BE2C (cell line): ENCODE data around the gene CYREN.

ENCODE experiments used
- DNase-seq: peaks from one replicate; pipeline ENCODE4 v3.0.0-alpha.2; 2020
- H3K27me3 ChIP-seq: fragments of 250-450 bp; sonication (Bioruptor Pico); 2 replicates; pipeline ENCODE4 v1.5.1; 2020; ENCODE audit warnings: mild to moderate bottlenecking
- H3K36me3 ChIP-seq: fragments of 250-450 bp; sonication (Bioruptor Pico); 2 replicates; pipeline ENCODE4 v1.5.1; 2020; ENCODE audit warnings: mild to moderate bottlenecking
- H3K4me1 ChIP-seq: fragments of 250-450 bp; sonication (Bioruptor Pico); 2 replicates; pipeline ENCODE4 v1.5.1; 2020
- H3K4me3 ChIP-seq: 2 replicates; pipeline ENCODE4 v1.5.1; 2011; ENCODE audit warnings: low read depth, low read length
- H3K9me3 ChIP-seq: fragments of 250-450 bp; sonication (Bioruptor Pico); 2 replicates; pipeline ENCODE4 v1.5.1; 2020
- TF ChIP-seq, protein P1 (sequence below): IDR thresholded peaks from 2 replicates; pipeline ENCODE4 v1.5.1; 2012; ENCODE audit warnings: mild to moderate bottlenecking, low read depth, low read length

The CYREN gene

GRCh38 chr7:135194494-135195095 lies 24.1 kb upstream of the CYREN start:
- Histone ChIP-seq H3K9me3 (no peaks in the 10 kb centered on the region), H3K4me3 (no peak overlapping the region), H3K4me1 (no peaks in the 10 kb centered on the region), H3K27me3 (no peaks in the 10 kb centered on the region), H3K36me3 (no peaks in the 10 kb centered on the region)
- TF ChIP-seq, protein P1, sequence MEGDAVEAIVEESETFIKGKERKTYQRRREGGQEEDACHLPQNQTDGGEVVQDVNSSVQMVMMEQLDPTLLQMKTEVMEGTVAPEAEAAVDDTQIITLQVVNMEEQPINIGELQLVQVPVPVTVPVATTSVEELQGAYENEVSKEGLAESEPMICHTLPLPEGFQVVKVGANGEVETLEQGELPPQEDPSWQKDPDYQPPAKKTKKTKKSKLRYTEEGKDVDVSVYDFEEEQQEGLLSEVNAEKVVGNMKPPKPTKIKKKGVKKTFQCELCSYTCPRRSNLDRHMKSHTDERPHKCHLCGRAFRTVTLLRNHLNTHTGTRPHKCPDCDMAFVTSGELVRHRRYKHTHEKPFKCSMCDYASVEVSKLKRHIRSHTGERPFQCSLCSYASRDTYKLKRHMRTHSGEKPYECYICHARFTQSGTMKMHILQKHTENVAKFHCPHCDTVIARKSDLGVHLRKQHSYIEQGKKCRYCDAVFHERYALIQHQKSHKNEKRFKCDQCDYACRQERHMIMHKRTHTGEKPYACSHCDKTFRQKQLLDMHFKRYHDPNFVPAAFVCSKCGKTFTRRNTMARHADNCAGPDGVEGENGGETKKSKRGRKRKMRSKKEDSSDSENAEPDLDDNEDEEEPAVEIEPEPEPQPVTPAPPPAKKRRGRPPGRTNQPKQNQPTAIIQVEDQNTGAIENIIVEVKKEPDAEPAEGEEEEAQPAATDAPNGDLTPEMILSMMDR: no peak
- DNase-seq: no peak

GRCh38 chr7:135193615-135194081 lies 23.1 kb upstream of the CYREN start:
- TF ChIP-seq, protein P1: no peak
- H3K9me3 ChIP-seq: no peaks in the 10 kb centered on the region
- H3K4me3 ChIP-seq: no peak overlapping the region
- no peak for DNase-seq
- no peaks in the 10 kb centered on the region for H3K27me3 ChIP-seq
- no peaks in the 10 kb centered on the region for H3K4me1 ChIP-seq
- H3K36me3 ChIP-seq: no peaks in the 10 kb centered on the region

GRCh38 chr7:135192914-135193536 lies 22.5 kb upstream of the CYREN start:
- no peak for DNase-seq
- H3K36me3 ChIP-seq: no peaks in the 10 kb centered on the region; the same call in 1 of the 2 replicates
- no peaks in the 10 kb centered on the region for H3K27me3 ChIP-seq
- TF ChIP-seq, protein P1: no peak
- H3K4me3 ChIP-seq: no peak overlapping the region
- H3K9me3 ChIP-seq: no peaks in the 10 kb centered on the region
- H3K4me1 ChIP-seq: no peaks in the 10 kb centered on the region

DNA sequence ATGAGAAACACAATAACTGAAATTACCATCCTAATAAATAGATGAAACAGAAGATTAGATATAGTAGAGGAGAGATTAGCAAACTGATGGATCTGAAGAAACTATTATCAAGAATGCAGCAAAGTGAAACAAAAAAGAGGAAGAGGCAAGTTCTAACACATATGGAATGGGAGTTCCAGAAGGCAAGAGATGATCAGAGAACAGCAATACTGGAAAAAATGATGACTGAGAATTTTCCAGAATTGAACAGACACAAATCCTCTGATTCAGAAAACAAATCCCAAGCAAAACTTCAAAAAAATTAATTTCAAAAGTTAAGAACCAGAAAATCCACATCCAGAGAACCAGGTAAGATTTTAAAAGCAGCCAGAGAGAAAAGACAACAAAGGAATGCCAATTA lies 20.2 kb upstream of the CYREN start:
- TF ChIP-seq, protein P1: no peak
- no peaks in the 10 kb centered on the region; the same call in 1 of the 2 replicates for H3K36me3 ChIP-seq
- no peaks in the 10 kb centered on the region for H3K27me3 ChIP-seq
- H3K4me3 ChIP-seq: no peak overlapping the region
- DNase-seq: no peak
- no peaks in the 10 kb centered on the region for H3K9me3 ChIP-seq
- no peaks in the 10 kb centered on the region for H3K4me1 ChIP-seq

GRCh38 chr7:135189961-135190360 lies 19.5 kb upstream of the CYREN start:
- H3K4me1 ChIP-seq: no peaks in the 10 kb centered on the region
- no peaks in the 10 kb centered on the region for H3K27me3 ChIP-seq
- no peaks in the 10 kb centered on the region for H3K9me3 ChIP-seq
- DNase-seq: no peak
- H3K4me3 ChIP-seq: no peak overlapping the region
- H3K36me3 ChIP-seq: no peaks in the 10 kb centered on the region; the same call in 1 of the 2 replicates
- TF ChIP-seq, protein P1: no peak

DNA sequence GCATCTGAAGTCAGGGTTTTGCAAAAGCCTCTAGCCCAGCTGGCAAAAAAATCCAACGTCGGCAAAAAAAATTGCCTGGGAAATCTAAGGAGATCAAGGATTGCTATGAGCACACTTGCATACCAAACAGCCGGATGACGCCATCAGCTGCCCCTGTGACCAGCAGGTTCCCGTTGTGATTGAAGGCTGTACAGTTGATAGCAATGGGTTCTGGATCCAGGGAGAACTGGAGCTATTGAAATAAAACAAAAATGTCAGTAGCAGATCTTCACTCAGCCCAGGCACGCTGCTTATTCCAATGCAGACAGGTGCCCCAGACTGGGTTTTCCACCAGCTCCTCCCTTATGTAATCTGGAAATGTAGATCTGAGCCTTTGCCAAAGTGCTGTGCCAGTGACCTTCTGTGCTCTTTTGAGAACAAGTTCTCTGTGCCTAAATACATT lies 18.7 kb upstream of the CYREN start:
- Histone ChIP-seq H3K36me3 (no peaks in the 10 kb centered on the region; the same call in 1 of the 2 replicates), H3K4me1 (no peaks in the 10 kb centered on the region), H3K4me3 (no peak overlapping the region), H3K27me3 (no peaks in the 10 kb centered on the region), H3K9me3 (no peaks in the 10 kb centered on the region)
- no peak for DNase-seq
- TF ChIP-seq, protein P1: no peak
